Measurements from ENCODE around the gene CHRNE. TPM values are rescaled to one million over a fixed set of nuclear protein-coding genes. Genes with fewer than 3 reads are reported as not detected.

The CHRNE gene
- total and polyA plus RNA-seq, 2 of the 13 experiments (the other 11 are each of a cell fraction or from before 2014, with no cell fraction given), result 0.53 to 0.59 TPM

GRCh38 chr17:4950075-4950745 is 47.3 kb upstream of the CHRNE start (continued):
- TF ChIP-seq, protein P1, sequence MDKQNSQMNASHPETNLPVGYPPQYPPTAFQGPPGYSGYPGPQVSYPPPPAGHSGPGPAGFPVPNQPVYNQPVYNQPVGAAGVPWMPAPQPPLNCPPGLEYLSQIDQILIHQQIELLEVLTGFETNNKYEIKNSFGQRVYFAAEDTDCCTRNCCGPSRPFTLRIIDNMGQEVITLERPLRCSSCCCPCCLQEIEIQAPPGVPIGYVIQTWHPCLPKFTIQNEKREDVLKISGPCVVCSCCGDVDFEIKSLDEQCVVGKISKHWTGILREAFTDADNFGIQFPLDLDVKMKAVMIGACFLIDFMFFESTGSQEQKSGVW (CRISPR knock-in tag; IDR thresholded peaks at IDR 0.05; ENCODE audit: borderline replicate concordance), result no peak
- 0 out of 3 replicates have a peak, but pooled peaks have one; percentile 2 for TF ChIP-seq MXI1 (IDR thresholded peaks at IDR 0.05; ENCODE audit: borderline replicate concordance, low read depth, low read length)
- TF ChIP-seq ZNF256 (CRISPR knock-in tag; conservative IDR thresholded peaks at IDR 0.05), result no peak
- TF ChIP-seq, protein P2, sequence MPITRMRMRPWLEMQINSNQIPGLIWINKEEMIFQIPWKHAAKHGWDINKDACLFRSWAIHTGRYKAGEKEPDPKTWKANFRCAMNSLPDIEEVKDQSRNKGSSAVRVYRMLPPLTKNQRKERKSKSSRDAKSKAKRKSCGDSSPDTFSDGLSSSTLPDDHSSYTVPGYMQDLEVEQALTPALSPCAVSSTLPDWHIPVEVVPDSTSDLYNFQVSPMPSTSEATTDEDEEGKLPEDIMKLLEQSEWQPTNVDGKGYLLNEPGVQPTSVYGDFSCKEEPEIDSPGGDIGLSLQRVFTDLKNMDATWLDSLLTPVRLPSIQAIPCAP (CRISPR knock-in tag; IDR thresholded peaks at IDR 0.05; ENCODE audit: low read depth), result 0 out of 2 replicates have a peak, but pooled peaks have one; percentile 22
- peak; percentile 32; the same call in 1 of the 2 replicates for TF ChIP-seq ZNF547 (CRISPR knock-in tag; IDR thresholded peaks at IDR 0.05)
- TF ChIP-seq, protein P3, sequence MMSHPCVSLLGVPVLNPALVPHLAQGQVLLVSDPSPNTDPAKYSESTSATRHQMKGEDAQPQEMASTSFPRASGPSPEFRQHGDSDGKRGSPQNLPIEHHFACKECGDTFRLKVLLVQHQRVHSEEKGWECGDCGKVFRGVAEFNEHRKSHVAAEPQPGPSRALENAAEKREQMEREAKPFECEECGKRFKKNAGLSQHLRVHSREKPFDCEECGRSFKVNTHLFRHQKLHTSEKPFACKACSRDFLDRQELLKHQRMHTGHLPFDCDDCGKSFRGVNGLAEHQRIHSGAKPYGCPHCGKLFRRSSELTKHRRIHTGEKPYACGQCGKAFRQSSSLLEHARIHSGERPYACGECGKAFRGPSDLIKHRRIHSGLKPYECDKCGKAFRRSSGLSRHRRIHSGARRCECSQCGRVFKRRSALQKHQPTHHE (CRISPR knock-in tag; IDR thresholded peaks at IDR 0.05; ENCODE audit: borderline replicate concordance), result no peak
- peak; percentile 18 for TF ChIP-seq ZNF883 (CRISPR knock-in tag; IDR thresholded peaks at IDR 0.05; ENCODE audit: not compliant biosample characterization)
- TF ChIP-seq, protein P4, sequence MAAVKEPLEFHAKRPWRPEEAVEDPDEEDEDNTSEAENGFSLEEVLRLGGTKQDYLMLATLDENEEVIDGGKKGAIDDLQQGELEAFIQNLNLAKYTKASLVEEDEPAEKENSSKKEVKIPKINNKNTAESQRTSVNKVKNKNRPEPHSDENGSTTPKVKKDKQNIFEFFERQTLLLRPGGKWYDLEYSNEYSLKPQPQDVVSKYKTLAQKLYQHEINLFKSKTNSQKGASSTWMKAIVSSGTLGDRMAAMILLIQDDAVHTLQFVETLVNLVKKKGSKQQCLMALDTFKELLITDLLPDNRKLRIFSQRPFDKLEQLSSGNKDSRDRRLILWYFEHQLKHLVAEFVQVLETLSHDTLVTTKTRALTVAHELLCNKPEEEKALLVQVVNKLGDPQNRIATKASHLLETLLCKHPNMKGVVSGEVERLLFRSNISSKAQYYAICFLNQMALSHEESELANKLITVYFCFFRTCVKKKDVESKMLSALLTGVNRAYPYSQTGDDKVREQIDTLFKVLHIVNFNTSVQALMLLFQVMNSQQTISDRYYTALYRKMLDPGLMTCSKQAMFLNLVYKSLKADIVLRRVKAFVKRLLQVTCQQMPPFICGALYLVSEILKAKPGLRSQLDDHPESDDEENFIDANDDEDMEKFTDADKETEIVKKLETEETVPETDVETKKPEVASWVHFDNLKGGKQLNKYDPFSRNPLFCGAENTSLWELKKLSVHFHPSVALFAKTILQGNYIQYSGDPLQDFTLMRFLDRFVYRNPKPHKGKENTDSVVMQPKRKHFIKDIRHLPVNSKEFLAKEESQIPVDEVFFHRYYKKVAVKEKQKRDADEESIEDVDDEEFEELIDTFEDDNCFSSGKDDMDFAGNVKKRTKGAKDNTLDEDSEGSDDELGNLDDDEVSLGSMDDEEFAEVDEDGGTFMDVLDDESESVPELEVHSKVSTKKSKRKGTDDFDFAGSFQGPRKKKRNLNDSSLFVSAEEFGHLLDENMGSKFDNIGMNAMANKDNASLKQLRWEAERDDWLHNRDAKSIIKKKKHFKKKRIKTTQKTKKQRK (IDR thresholded peaks at IDR 0.05; ENCODE audit: low read length), result no peak
- TF ChIP-seq, protein P5, sequence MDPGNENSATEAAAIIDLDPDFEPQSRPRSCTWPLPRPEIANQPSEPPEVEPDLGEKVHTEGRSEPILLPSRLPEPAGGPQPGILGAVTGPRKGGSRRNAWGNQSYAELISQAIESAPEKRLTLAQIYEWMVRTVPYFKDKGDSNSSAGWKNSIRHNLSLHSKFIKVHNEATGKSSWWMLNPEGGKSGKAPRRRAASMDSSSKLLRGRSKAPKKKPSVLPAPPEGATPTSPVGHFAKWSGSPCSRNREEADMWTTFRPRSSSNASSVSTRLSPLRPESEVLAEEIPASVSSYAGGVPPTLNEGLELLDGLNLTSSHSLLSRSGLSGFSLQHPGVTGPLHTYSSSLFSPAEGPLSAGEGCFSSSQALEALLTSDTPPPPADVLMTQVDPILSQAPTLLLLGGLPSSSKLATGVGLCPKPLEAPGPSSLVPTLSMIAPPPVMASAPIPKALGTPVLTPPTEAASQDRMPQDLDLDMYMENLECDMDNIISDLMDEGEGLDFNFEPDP (CRISPR knock-in tag; conservative IDR thresholded peaks at IDR 0.05), result no peak
- no peak for TF ChIP-seq GZF1 (CRISPR knock-in tag; IDR thresholded peaks at IDR 0.05)
- peak; percentile 58 for TF ChIP-seq AGO2 (optimal IDR thresholded peaks at IDR 0.05; ENCODE audit: low read depth, low read length)
- TF ChIP-seq SAFB2 (CRISPR knock-in tag; IDR thresholded peaks at IDR 0.05; ENCODE audit: borderline replicate concordance, low read depth), result peak; percentile 48
- peak; percentile 81; the same call in 1 of the 2 replicates for TF ChIP-seq PCBP1 (IDR thresholded peaks at IDR 0.05; ENCODE audit: borderline replicate concordance, low read depth, low read length)
